Activated gamma-delta T cell (primary cell): ENCODE results near the gene STX16.
"Not testable (repeated sequence)": the region's sequence is repeated elsewhere in the genome, so short reads cannot be mapped to it uniquely, and the experiment has no call there.

Experiments used
- DNase-seq: peaks from one replicate; lab custom pipeline; 2025; lab: John Stamatoyannopoulos, UW

Gene STX16

DNA sequence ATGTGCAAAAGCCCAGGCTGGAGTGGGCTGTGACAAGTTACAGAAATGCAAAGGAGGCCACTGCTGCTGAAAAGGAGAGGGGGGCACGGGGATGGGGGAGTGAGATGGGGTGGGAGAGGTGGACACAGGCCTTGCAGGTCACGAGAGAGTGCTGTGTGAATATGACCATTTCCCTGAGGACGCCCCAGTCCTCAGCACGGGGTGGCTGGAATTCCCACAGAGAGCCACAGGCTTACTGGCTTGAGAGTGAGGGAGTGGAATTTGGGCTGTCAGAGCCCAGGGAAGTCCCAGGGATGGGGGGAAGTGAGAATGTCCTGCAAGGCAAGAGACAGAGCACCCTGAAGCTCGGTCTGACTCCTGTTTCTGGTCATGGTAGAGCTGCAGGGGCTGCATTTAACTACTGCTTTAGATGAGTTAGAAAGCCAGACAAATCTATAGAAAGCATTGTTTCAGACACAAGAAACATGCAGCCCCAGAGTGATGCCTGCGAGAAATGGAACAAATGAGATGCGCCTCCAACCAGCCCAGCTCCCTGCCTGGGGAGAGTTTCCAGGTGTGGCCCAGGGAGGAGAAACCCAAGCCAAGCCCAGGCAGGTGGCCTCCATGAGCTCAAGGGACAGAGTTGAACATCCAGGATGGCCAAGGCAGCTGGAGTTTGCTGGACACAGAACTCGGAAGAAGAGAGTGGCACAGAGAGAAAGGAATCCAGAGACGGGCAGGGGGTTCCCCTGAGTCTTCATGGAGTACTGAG is 72.0 kb downstream of the STX16 start:
- no peak for DNase-seq

DNA sequence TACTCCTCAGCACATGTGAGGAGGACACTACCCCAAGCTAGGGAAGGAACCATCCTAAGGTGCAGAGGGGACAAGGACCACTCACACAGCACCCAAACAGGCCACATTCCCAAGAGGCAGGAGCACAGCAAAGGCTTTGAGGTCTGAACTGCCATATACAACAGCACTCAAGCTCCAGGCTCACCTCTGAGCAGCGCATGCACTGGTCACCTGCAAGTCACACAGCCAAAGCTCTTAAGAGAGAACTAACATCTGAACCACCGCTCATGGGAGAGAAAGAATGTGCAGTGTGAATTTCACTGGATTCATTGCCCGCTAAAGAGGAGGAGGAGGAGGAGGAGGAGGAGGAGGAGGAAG is 72.5 kb downstream of the STX16 start:
- no peak for DNase-seq

DNA sequence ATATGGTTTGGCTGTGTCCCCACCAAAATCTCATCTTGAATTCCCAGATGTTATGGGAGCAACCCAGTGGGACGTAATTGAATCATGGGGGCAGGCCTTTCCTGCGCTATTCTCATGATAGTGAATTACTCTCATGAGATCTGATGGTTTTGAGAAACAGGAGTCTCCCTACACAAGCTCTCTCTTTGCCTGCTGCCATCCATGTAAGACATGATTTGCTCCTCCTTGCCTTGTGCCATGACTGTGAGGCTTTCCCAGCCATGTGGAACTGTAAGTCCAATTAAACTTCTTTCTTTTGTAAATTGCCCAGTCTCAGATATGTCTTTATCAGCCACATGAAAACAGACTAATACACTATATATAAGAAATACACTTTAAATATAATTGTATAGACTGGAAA is 75.1 kb downstream of the STX16 start:
- not testable (repeated sequence) for DNase-seq
